BE2C (cell line): ENCODE results near the gene A3GALT2.
"Not testable (repeated sequence)": the region's sequence is repeated elsewhere in the genome, so short reads cannot be mapped to it uniquely, and the experiment has no call there.

Experiments
- DNase-seq: peaks from one replicate; pipeline ENCODE4 v3.0.0-alpha.2; 2020
- H3K27me3 ChIP-seq: fragments of 250-450 bp; sonication (Bioruptor Pico); 2 replicates; pipeline ENCODE4 v1.5.1; 2020; ENCODE audit warnings: mild to moderate bottlenecking
- H3K36me3 ChIP-seq: fragments of 250-450 bp; sonication (Bioruptor Pico); 2 replicates; pipeline ENCODE4 v1.5.1; 2020; ENCODE audit warnings: mild to moderate bottlenecking
- H3K4me1 ChIP-seq: fragments of 250-450 bp; sonication (Bioruptor Pico); 2 replicates; pipeline ENCODE4 v1.5.1; 2020
- H3K4me3 ChIP-seq: 2 replicates; pipeline ENCODE4 v1.5.1; 2011; ENCODE audit warnings: low read depth, low read length
- H3K9me3 ChIP-seq: fragments of 250-450 bp; sonication (Bioruptor Pico); 2 replicates; pipeline ENCODE4 v1.5.1; 2020
- TF ChIP-seq, protein P1 (sequence below): IDR thresholded peaks from 2 replicates; pipeline ENCODE4 v1.5.1; 2012; ENCODE audit warnings: mild to moderate bottlenecking, low read depth, low read length

Gene A3GALT2

DNA sequence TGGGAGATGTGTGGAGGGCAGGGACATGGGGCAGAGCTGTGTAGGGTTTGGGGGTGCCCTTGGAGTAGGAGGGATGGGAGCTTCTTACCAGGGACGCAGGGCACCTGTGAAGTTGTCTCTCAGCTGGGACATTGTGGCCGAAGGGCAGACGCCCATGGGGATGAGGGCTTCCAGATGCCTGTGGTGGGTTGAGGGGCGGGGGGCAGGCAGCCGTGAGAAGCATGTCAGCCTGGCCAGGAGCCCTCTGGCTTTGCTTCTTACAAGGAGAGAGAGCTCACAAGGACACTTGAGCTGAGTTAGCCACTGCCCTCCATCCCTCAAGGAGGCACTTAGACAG lies 8.5 kb downstream of the A3GALT2 start:
- TF ChIP-seq, protein P1, sequence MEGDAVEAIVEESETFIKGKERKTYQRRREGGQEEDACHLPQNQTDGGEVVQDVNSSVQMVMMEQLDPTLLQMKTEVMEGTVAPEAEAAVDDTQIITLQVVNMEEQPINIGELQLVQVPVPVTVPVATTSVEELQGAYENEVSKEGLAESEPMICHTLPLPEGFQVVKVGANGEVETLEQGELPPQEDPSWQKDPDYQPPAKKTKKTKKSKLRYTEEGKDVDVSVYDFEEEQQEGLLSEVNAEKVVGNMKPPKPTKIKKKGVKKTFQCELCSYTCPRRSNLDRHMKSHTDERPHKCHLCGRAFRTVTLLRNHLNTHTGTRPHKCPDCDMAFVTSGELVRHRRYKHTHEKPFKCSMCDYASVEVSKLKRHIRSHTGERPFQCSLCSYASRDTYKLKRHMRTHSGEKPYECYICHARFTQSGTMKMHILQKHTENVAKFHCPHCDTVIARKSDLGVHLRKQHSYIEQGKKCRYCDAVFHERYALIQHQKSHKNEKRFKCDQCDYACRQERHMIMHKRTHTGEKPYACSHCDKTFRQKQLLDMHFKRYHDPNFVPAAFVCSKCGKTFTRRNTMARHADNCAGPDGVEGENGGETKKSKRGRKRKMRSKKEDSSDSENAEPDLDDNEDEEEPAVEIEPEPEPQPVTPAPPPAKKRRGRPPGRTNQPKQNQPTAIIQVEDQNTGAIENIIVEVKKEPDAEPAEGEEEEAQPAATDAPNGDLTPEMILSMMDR = no peak
- H3K4me1 ChIP-seq = no peaks in the 10 kb centered on the region
- DNase-seq = no peak
- no peaks in the 10 kb centered on the region for H3K36me3 ChIP-seq
- H3K9me3 ChIP-seq = no peaks in the 10 kb centered on the region
- H3K4me3 ChIP-seq = no peak overlapping the region
- no peaks in the 10 kb centered on the region for H3K27me3 ChIP-seq

DNA sequence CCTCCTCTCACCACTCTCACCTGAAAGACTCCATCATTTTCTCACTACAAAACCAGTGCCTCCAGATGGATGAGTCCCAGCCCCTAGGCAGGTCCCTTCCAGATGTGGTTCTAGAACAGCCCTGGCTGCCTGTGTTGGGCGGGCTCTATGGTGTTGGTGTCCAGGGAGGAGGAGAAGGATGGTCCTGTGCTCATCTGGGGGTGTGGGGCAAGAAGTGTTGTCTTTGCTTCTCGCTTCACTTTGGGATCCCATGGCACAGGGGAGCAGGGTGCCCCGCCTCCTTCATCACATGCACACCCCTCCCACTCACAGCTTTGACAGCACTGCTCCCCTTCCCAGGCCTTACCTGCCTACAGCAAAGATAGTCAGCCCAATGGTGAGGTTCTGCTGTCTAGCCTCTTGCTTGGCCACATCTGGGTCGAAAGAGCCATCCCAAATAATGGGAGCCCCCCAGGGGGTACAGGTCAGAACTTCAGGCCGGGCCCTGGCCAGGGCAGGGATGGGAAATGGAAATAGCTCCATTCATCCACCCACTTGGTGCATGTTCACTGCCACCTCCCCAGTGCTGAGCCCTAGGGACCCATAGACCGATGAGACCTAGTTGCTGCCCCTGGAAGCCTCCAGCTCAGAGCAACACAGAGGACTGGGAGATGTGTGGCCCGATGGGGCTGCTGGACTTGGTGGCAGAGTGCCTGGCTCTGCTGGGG lies 9.0 kb downstream of the A3GALT2 start:
- no peaks in the 10 kb centered on the region for H3K4me1 ChIP-seq
- H3K36me3 ChIP-seq = no peaks in the 10 kb centered on the region
- no peak for DNase-seq
- no peaks in the 10 kb centered on the region for H3K27me3 ChIP-seq
- no peaks in the 10 kb centered on the region for H3K9me3 ChIP-seq
- TF ChIP-seq, protein P1 = no peak
- H3K4me3 ChIP-seq = no peak overlapping the region

DNA sequence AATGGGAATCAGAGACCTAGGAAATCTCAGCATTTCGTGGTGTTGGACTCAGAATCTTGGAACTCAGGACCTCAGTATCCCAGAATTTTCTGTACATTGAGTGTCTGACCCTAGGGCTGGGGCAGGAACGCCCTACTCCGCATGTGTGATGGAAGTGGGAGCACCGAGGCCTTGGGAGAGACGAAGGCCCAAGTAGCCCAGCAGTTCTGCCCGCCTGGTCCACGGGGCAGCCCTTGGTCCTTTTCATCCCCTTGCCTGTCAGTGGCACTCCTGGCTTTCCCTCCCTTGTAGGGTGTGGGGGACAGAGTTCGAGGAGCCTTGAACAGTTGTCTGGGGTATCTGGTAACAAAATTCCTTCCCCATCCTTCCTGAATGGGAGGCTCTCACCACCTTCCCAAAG lies 10.2 kb downstream of the A3GALT2 start:
- H3K4me1 ChIP-seq = no peaks in the 10 kb centered on the region
- no peak overlapping the region for H3K4me3 ChIP-seq
- H3K36me3 ChIP-seq = no peaks in the 10 kb centered on the region
- TF ChIP-seq, protein P1 = no peak
- H3K9me3 ChIP-seq = no peaks in the 10 kb centered on the region
- DNase-seq = no peak
- no peaks in the 10 kb centered on the region for H3K27me3 ChIP-seq

DNA sequence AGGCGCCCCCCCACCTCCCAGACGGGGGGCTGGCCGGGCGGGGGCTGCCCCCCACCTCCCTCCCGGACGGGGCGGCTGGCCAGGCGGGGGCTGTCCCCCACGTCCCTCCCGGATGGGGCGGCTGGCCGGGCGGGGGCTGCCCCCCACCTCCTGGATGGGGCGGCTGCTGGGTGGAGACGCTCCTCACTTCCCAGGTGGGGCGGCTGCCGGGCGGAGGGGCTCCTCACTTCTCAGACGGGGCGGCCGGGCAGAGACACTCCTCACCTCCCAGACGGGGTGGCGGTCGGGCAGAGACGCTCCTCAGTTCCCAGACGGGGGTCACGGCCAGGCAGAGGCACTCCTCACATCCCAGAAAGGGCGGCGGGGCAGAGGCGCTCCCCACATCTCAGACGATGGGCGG lies 11.5 kb downstream of the A3GALT2 start:
- not testable (repeated sequence) for H3K4me1 ChIP-seq, H3K9me3 ChIP-seq, H3K4me3 ChIP-seq

DNA sequence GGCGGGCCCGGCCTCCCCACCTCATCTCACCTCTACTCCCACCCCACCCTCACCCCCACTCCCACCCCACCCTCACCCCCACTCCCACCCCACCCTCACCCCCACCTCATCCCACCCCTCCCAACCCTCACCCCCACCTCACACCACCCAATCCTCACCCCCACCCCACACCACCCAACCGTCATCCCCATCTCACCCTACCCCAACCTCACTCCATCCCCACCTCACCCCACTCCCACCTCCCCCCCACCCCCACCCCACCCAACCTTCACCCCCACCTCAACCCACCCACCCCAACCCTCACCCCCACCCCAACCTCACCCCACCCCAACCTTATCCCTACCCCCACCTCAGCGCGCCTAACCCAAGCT lies 13.4 kb downstream of the A3GALT2 start:
- no peaks in the 10 kb centered on the region for H3K36me3 ChIP-seq
- H3K27me3 ChIP-seq = no peaks in the 10 kb centered on the region
- no peaks in the 10 kb centered on the region for H3K9me3 ChIP-seq
- TF ChIP-seq, protein P1 = no peak
- H3K4me3 ChIP-seq = no peak overlapping the region
- H3K4me1 ChIP-seq = no peaks in the 10 kb centered on the region
- DNase-seq = no peak

More for the DNA sequence above, 11.5 kb downstream of the A3GALT2 start:
- not testable (repeated sequence) for DNase-seq, H3K27me3 ChIP-seq, H3K36me3 ChIP-seq

DNA sequence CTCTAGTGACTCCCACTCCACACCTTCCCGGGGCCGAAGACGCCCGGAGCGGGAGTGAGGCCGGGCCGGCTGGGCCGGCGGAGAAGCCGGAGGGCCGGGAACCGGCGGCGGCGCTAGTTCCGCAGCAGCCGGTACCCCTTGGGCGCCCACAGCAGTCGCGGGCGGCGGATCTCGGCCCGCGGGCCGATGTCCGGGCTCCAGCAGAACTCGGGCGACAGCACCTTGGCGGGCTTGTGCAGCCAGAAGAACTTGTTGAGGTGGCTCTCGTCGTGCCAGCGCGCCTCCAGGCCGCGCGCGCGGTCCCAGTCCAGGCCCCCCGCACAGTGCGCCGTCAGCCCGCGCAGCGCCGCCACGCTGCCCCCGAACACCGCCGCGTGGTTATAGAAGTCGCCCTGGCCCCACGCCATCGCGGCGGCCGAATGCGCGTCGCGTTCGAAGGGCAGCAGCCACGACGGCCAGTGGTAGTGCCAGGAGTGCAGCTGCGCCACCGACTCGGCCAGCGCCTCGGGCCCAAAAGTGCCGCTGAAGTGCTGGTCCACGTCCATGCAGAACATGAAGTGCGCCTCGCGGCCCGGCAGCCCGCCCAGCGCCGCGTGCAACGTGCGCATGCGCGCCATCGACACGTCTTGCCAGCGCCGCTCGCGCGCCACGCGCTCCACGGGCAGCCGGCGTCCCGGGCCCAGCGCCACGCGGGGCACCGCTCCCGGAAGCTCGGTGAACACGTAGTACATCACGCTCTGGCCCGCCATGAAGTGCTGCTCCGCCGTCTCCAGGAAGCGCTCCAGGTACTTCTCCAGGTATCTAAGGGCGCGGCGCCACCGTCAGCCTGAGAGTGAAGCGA lies 14.0 kb downstream of the A3GALT2 start:
- Histone ChIP-seq H3K4me3 (no peak overlapping the region), H3K4me1 (no peaks in the 10 kb centered on the region), H3K36me3 (no peaks in the 10 kb centered on the region), H3K27me3 (no peaks in the 10 kb centered on the region), H3K9me3 (no peaks in the 10 kb centered on the region)
- DNase-seq = no peak
- TF ChIP-seq, protein P1 = no peak
